Heart left ventricle (tissue), 13 donors: ENCODE data around the gene SIGMAR1.

Experiments
- CTCF ChIP-seq, 12 donors: fragments of 200-600 bp; sonication (generic) in 4 of 12; IDR thresholded peaks; one replicate each; pipeline versions ENCODE4 v1.5.0 to v1.8.0; 2018 to 2022; ENCODE audit warnings: antibody characterized with exemption in 12 of 12, mild to moderate bottlenecking in 5 of 12
- POLR2A ChIP-seq, 2 donors: fragments of 450-650 bp; IDR thresholded peaks; one replicate each; pipeline ENCODE4 v1.6.1; 2017; ENCODE audit warnings: antibody characterized with exemption in 2 of 2, mild to moderate bottlenecking in 2 of 2, moderate library complexity in 2 of 2
- donor health status: ischemic (EF 13 %, LVEDD 7.1; RV severe dilation, severe dysfunction).
- donor health status: DM: no; HTN: yes; CAD: no.
- donor health status: DM: no; HTN: no; CAD: no.
- donor health status: ischemic (EF 25% LVEDD 6.9; RV normal size, moderate dysfunction).
- donor health status: ischemic (EF 25% LVEDD 5.7; RV mildly dilated, moderate dysfunction).
- donor health status: ischemic (EF 35%, LVEDD 5.7; RV mildly dilated, moderate dysfunction).
- donor health status: nonischemic (EF 11% LVEDD 7.7; RV severe dilation, severe dysfunction).
- donor health status: DM: yes; HTN: yes; CAD: no.
- donor health status: PGD.
- donor health status: ischemic (EF 29% LVEDD 5.4; RV normal size, mild dysfunction).
- donor health status: nonischemic (EF 23%, LVEDD 6.1; RV moderate dilation, normal function).

DNA sequence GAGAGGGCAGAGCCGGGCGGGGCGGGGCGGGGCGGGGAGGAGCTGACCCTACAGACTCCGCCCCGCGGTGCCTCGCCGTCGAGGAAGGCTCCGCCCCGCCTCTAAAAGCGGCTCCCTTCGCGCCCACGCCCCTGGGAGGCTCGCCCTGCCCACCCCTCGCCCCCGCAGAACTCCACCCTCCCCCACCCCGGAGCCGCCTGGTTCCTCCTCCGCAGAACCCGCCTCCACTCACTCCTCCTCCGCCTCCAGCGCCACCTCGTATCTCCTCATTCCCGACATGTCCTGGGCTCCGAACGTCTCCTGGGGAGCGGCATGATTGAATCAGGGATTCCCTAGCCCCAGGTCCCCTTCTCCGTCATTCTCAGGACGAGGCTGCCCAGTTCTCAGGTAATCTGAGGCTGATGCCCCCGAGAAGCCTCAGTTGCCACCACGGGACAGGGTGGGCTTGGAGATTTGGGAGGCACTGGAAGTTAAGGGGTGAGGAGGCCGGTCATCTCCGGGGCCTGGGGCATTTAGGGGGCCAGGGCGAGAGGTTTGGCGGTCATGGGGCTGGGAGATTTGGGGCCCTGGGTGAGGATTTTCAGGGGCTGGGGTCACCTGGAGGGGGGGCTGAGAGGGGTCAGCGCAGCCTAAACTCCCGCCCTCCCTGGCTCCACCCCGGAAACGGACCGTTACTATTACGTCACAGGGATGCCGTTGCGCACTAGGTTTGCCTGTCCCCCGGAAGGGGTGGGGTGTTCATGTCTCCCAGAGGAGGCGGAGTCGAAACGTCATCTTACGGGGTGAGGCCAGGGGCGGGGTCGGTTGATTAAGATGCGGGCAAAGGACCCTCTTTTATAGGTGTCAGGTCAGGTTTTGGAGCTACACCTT, 28.0 kb upstream of the SIGMAR1 start:
- TF ChIP-seq POLR2A (IDR thresholded peaks at IDR 0.05) (peak in 1 of 2 donors; percentile 35), CTCF (IDR thresholded peaks at IDR 0.05) (peak in 2 of 12 donors; percentile 4 to 20)
